ENCODE results near the gene STXBP1.

DNA sequence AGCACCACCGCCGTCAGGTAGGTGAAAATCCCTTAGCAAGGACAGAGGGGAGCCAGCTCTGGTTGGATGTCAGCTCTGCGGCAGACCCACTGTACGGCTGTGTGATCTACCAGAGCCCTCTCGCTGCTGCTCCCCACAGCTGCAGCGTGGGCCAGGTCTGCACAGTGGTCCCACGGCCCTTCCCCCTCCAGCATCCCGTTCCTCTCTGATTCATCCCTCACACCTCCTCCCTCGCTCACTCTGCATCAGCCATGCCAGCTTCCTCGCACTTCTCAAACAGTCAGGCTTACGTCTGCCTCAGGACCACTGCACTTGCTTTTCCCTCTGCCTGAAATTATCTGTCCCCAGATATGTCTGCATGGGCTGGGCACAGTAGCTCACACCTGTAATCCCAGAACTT lies 68.1 kb downstream of the STXBP1 start:
- TF ChIP-seq ARHGAP35 (CRISPR knock-in tag; IDR thresholded peaks at IDR 0.05; ENCODE audit: borderline replicate concordance) (no peak), POLR2A (IDR thresholded peaks at IDR 0.05; ENCODE audit: insufficient read depth in 1 of 2, low read depth in 2 of 2, low read length in 2 of 2) (no peak), NR2F1 (CRISPR knock-in tag; IDR thresholded peaks at IDR 0.05) (no peak), HHEX (CRISPR knock-in tag; IDR thresholded peaks at IDR 0.05) (no peak), HNRNPH1 (optimal IDR thresholded peaks at IDR 0.05; ENCODE audit: low read depth, low read length) (no peak), SALL2 (CRISPR knock-in tag; IDR thresholded peaks at IDR 0.05) (no peak), EP300 (IDR thresholded peaks at IDR 0.05; ENCODE audit: low read depth in 2 of 2, low read length in 2 of 2) (no peak), EP300 (CRISPR knock-in tag; IDR thresholded peaks at IDR 0.05; ENCODE audit: borderline replicate concordance) (no peak), EZH2 (conservative IDR thresholded peaks at IDR 0.05; ENCODE audit: low read depth, low read length) (no peak), SP1 (IDR thresholded peaks at IDR 0.05) (no peak), SP1 (CRISPR knock-in tag; IDR thresholded peaks at IDR 0.05) (no peak), HNRNPK (IDR thresholded peaks at IDR 0.05; ENCODE audit: low read depth, low read length, poor library complexity, severe bottlenecking) (no peak), PHF20 (CRISPR knock-in tag; IDR thresholded peaks at IDR 0.05) (no peak)
- TF ChIP-seq, protein P1, sequence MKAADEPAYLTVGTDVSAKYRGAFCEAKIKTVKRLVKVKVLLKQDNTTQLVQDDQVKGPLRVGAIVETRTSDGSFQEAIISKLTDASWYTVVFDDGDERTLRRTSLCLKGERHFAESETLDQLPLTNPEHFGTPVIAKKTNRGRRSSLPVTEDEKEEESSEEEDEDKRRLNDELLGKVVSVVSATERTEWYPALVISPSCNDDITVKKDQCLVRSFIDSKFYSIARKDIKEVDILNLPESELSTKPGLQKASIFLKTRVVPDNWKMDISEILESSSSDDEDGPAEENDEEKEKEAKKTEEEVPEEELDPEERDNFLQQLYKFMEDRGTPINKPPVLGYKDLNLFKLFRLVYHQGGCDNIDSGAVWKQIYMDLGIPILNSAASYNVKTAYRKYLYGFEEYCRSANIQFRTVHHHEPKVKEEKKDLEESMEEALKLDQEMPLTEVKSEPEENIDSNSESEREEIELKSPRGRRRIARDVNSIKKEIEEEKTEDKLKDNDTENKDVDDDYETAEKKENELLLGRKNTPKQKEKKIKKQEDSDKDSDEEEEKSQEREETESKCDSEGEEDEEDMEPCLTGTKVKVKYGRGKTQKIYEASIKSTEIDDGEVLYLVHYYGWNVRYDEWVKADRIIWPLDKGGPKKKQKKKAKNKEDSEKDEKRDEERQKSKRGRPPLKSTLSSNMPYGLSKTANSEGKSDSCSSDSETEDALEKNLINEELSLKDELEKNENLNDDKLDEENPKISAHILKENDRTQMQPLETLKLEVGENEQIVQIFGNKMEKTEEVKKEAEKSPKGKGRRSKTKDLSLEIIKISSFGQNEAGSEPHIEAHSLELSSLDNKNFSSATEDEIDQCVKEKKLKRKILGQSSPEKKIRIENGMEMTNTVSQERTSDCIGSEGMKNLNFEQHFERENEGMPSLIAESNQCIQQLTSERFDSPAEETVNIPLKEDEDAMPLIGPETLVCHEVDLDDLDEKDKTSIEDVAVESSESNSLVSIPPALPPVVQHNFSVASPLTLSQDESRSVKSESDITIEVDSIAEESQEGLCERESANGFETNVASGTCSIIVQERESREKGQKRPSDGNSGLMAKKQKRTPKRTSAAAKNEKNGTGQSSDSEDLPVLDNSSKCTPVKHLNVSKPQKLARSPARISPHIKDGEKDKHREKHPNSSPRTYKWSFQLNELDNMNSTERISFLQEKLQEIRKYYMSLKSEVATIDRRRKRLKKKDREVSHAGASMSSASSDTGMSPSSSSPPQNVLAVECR (CRISPR knock-in tag; IDR thresholded peaks at IDR 0.05; ENCODE audit: borderline replicate concordance), result no peak
- TF ChIP-seq, protein P2, sequence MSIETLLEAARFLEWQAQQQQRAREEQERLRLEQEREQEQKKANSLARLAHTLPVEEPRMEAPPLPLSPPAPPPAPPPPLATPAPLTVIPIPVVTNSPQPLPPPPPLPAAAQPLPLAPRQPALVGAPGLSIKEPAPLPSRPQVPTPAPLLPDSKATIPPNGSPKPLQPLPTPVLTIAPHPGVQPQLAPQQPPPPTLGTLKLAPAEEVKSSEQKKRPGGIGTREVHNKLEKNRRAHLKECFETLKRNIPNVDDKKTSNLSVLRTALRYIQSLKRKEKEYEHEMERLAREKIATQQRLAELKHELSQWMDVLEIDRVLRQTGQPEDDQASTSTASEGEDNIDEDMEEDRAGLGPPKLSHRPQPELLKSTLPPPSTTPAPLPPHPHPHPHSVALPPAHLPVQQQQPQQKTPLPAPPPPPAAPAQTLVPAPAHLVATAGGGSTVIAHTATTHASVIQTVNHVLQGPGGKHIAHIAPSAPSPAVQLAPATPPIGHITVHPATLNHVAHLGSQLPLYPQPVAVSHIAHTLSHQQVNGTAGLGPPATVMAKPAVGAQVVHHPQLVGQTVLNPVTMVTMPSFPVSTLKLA (IDR thresholded peaks at IDR 0.05), result no peak
- TF ChIP-seq, protein P3, sequence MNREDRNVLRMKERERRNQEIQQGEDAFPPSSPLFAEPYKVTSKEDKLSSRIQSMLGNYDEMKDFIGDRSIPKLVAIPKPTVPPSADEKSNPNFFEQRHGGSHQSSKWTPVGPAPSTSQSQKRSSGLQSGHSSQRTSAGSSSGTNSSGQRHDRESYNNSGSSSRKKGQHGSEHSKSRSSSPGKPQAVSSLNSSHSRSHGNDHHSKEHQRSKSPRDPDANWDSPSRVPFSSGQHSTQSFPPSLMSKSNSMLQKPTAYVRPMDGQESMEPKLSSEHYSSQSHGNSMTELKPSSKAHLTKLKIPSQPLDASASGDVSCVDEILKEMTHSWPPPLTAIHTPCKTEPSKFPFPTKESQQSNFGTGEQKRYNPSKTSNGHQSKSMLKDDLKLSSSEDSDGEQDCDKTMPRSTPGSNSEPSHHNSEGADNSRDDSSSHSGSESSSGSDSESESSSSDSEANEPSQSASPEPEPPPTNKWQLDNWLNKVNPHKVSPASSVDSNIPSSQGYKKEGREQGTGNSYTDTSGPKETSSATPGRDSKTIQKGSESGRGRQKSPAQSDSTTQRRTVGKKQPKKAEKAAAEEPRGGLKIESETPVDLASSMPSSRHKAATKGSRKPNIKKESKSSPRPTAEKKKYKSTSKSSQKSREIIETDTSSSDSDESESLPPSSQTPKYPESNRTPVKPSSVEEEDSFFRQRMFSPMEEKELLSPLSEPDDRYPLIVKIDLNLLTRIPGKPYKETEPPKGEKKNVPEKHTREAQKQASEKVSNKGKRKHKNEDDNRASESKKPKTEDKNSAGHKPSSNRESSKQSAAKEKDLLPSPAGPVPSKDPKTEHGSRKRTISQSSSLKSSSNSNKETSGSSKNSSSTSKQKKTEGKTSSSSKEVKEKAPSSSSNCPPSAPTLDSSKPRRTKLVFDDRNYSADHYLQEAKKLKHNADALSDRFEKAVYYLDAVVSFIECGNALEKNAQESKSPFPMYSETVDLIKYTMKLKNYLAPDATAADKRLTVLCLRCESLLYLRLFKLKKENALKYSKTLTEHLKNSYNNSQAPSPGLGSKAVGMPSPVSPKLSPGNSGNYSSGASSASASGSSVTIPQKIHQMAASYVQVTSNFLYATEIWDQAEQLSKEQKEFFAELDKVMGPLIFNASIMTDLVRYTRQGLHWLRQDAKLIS (CRISPR knock-in tag; IDR thresholded peaks at IDR 0.05), result no peak

All from HepG2 (cell line).